Measurements from ENCODE around the gene NEMP2.

NEMP2 gene

GRCh38 chr2:190554357-190555006 is 20.0 kb upstream of the NEMP2 start:
- DNase-seq (ENCODE audit: low read depth), result peak; percentile 12

DNA sequence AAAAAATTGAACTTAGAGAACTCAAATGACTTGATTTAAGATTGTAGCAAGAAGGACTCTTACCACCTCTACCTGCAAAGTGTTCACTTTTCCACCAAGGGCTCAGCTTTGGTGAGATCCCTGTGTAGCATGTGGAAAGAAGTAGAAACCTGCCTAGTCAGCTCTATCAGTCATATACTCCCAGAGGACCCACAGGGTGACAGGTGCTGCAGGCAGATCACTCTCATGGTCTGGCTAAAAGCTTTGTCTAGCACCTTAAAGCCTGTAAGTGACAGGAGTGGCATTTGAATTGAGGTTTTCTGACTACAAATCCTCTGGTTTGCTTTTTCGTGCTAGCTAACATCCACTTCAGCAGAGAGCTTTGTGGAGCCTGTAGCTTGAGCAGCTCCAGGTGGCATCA is 18.7 kb upstream of the NEMP2 start:
- DNase-seq (ENCODE audit: low read depth), result no peak

- DNase-seq (ENCODE audit: low read depth), result peak; percentile 86
Measured at GRCh38 chr2:190551928-190552327, 17.4 kb upstream of the NEMP2 start.

DNA sequence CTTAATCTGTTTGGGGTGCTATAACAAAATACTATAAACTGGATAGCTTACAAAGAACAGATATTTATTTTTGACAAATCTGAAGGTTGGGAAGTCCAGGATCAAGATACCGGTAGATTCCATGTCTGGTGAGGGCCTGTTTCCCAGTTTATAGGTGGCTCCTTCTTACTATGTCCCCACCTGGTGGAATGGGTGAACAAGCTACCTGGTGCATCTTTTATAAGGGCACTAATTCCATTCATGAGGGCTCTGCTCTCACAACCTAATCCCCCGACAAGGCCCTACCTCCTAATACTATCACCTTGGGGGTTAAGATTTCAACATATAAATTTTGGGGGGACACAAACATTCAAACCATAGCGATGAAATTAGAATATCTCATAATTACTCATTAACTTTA is 15.6 kb upstream of the NEMP2 start:
- DNase-seq (ENCODE audit: low read depth), result no peak

DNA sequence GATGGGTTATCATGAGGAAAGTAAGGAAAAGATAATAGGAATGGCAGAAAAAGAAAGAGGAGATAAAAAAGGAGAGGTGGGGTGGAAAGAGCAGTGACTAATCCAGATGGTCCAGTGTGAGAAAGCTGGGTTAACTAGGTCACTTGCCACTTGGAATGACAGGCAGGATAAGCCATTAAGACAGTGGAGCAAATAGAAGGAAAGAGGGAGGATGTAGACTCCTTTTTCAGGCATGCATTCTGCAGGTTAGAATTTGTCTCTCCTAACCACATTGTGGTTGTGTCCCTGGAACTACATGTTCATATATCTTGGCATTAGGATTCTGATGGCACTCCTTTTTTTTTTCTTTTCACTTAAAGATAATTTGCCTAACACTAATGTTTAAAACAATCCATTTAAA is 13.4 kb upstream of the NEMP2 start:
- DNase-seq (ENCODE audit: low read depth), result no peak

DNA sequence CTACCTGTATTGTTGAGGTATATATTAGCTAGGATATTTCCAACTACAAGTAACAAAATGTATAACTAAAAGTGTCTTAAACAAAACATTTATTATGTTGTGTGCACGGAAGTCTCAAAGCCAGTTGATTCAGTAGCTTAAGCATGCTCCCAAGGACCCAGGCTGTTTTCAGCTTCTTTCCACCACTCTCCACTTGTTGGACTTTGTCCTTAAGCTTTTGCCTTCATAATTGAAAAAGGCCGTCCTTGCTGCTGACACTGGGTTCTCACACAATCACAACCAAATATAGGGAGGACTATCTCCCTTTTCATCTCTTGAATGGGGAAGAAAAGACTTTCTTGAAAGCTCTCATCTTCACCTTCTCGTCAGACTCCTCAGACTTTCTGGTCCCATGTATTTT is 12.2 kb upstream of the NEMP2 start:
- no peak for DNase-seq (ENCODE audit: low read depth)

- DNase-seq (ENCODE audit: low read depth), result peak; percentile 62
Measured at GRCh38 chr2:190545555-190546385, 11.2 kb upstream of the NEMP2 start.

GRCh38 chr2:190545093-190545492 is 10.6 kb upstream of the NEMP2 start:
- no peak for DNase-seq (ENCODE audit: low read depth)

- DNase-seq (ENCODE audit: low read depth), result no peak
Measured at GRCh38 chr2:190540048-190540447, 5.5 kb upstream of the NEMP2 start.

GRCh38 chr2:190538201-190538600 is 3.7 kb upstream of the NEMP2 start:
- no peak for DNase-seq (ENCODE audit: low read depth)

DNA sequence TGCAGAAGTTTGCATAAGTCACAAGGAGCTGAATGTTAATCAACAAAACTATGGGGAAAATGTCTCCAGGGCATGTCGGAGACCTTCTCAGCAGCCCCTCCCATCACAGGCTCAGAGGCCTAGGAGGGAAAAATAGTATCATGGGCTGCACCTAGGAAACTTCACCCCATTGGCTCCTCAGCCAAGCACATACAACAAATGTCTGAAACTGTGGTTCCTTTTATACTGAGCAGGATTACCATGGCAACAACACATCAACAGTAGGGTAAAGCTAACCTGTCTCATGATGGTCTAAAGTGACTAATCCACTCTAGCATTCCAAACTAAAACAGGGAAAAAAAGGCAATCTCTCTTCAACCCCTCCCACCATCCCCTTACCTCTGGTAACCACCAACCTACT is 3.2 kb upstream of the NEMP2 start:
- peak; percentile 20 for DNase-seq (ENCODE audit: low read depth)

GRCh38 chr2:190535586-190535985 is 1.1 kb upstream of the NEMP2 start:
- no peak for DNase-seq (ENCODE audit: low read depth)

DNA sequence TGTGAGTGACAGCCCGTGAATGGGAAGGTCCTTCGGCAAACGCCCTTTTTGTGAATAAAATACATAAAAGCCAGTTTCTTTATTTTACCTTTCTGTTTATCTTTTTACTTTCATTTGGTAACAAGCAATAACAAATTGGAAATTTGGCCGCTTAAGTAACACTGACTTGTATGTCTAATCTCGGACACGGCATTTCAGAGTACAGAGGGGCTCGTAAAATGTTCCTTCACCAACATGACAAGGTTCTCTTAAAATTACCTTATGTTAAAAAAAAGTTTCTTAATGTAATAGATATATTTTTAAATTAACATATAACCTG is 558 bp upstream of the NEMP2 start:
- DNase-seq (ENCODE audit: low read depth), result no peak

DNA sequence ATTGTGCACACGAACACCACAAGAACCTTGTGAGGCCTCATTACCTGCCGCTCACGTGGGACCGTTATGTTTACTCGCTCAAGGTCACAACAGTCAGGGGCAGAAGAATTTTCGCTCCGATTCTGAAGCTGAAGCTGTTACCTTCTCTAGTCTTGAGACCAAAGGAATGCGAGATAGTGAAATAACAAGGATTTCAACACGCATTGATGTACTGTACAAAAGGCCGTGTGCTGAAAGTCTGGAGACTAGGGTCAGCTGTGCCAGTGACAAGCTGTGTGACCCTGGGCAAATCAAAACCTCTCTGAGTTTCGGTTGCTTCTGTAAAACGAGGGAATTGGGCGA is 583 bp downstream of the NEMP2 start:
- peak; percentile 45 for DNase-seq (ENCODE audit: low read depth)

DNA sequence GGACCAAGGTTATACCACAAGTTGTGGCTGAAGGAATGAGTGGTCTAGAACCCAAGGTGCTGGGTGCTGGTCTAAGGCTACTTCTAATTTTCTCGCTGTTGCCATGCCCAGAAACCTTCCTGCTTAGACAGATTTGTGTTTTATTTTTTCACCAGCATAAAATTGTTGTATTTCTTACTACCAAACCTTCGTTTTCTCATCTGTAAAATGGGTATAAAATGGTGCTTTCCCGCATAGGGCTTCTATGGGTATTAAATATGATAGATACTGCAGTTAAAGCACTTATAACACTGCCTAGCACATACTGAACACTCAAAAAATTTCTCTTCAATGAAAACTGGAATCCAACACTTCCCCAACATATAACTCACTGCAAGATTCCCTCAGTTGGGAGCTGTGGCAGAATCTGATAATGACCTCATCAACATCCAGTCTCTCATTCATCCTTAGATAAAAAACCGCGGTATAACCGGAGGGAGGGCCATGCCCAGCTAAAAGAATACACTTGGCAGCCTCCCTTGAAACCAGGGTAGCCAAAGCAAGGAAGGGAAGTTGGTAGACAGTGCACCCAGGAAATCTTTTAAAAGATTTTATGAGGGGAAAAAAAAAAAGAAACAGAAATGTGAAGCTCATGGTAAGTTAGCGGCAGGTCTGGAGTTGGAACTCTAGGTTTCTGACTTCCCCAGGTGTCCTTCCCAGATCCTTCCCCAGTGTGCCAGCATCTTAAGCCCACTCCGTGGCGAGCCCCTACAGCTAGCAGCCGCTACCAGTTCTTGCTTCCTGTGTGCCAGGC is 1.2 kb downstream of the NEMP2 start:
- DNase-seq (ENCODE audit: low read depth), result no peak

- DNase-seq (ENCODE audit: low read depth), result no peak
Measured at GRCh38 chr2:190532581-190532980, 1.9 kb downstream of the NEMP2 start.

DNA sequence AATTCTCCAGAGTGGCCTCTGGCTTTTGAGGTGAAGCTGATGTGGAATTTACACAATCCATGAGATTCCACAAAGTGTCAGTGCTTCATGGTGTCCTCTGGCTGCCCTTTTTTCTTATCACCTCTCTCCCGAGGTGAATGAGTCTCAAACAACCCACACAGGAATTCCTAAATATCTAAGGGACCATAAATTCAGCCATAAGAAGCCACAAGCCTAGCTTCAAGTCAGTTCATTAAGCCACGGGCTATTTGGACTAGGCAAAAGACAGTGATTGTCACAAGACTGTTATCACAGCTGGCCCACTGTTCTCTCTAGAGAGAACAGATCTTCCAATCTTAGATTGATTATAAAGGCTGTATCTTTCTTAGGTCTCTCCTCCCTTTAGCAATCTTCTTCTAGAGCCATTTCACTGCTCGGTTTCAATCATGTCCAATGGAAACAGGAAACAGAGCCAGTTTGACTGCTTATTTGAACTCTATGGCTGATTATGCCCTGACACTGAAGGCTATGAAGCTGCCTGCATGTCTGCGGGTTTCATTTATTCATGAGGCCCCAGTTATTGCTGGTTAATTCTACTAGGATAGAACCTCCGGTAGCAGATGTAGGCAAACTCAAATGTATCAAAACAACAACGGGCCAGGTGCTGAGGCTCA is 4.1 kb downstream of the NEMP2 start:
- DNase-seq (ENCODE audit: low read depth), result peak; percentile 41

DNA sequence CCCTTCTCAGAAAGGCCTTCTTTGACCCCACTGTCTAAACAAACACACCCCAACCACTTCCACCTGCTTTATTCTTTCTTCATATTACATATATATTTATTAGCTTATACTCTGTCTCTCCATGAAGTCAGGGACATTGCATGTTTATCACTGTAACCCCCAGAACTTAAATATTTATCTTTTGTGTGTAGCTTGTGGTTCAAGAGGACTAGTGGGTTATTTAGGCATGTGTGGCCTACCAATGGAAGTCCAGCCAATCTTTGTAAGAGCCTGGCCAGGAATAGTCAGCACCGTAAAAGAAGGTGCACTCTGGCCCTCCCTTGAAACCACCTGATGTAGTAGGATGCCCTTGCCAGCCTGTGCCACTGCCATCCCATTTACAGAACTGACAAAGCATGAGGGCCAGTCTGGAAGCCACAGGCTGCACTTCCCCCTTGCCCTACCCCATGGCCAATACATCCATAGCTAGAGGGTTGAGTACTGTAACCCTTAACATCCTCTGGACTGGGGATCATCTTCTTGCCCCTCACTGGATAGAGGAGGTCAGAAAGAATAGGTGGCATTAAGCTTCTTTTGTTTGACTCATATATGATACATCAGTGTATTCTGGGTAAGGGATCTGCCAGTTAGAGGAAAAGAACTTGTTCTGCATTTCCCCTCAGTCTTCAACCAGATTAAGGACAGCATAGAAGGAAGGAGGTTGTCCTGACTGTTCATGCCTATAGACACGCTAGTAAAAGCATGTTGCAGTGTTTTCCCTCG is 4.9 kb downstream of the NEMP2 start:
- DNase-seq (ENCODE audit: low read depth), result no peak

DNA sequence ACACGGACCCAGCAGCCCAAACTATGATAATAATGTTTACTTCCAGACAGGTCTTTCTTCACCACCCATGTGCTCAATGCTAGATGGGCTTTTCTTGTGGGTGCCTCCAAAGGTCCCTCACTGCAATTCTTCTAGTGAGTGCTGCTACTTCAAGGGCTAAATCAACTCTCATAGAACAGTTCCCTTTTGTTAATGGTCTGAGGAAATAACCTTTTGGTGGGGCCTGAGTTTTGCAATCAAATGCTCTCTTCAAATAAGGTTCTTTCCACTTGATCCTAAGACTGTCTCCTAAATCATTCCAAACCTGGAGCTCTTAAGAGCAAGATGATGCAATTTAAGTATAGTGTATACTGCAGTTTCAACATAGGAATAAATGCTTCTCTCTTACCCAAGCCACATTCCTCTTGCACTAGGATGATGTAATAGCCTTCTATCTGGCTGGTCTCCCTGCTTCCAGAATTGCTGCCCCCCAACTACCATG is 6.0 kb downstream of the NEMP2 start:
- peak; percentile 81 for DNase-seq (ENCODE audit: low read depth)

- no peak for DNase-seq (ENCODE audit: low read depth)
Measured at GRCh38 chr2:190527918-190528317, 6.6 kb downstream of the NEMP2 start.

DNA sequence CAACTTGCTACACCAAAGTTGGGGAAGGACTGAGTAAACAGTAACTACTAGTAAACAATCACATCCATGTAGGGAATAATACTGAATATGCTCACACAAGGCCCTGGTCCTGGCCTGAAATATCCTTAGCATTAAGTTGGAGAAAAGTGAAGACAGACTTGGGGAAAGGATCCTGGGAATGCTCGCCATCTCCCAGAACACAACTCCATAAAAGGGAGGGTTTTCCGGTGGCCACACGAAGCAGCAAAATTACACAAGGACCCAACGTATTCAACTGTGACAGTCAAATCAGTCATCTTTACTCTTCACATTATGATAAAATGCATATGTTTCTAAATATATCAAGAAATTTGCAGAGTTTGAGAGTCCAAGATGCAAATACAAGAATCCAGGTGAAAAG is 7.3 kb downstream of the NEMP2 start:
- DNase-seq (ENCODE audit: low read depth), result no peak
